ENCODE results near the gene GRID1.

DNA sequence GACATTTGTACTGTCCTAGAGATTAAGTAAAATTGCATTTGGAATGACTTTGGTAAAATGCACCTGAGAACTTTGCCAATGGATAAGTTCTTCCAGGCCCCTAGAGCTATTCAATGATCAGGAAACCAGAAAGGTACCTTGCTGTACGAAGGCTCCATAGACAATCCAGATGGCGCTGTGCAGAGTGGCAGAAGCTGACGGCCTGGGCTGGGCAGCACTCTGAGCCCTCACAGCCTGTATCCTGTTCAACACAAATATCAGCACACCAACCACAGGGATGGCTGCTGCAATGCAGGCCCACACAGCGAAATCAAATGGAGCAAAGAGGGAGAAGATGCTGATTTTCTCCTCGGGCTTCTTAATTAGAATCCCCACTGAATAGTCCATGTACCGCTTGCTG lies 642.4 kb downstream of the GRID1 start:
- TF ChIP-seq CTCF (IDR thresholded peaks at IDR 0.05) (no peak), POLR2A (IDR thresholded peaks at IDR 0.05) (no peak)

All from Peyer's patch (tissue), 4 donors.